Naive thymus-derived CD4-positive, alpha-beta T cell (primary cell): Measurements from ENCODE around the gene ARHGAP8. TPM values are rescaled to one million over a fixed set of nuclear protein-coding genes. Genes with fewer than 3 reads are reported as not detected.

Experiments used
- ATAC-seq: fragments of 150-1000 bp; cut with Tn5 transposase; 2 replicates; pipeline ENCODE4 v1.10.0; 2021; ENCODE audit warnings: mild to moderate bottlenecking, moderate library complexity
- CTCF ChIA-PET: fragments of 350-600 bp; sonication (Branson Sonifier 250); formaldehyde crosslinking; loops from one replicate; lab custom pipeline; 2021; ENCODE audit warnings: antibody characterized with exemption; lab: Charles Lee
- POLR2A ChIA-PET: fragments of 350-600 bp; sonication (Branson Sonifier 250); formaldehyde crosslinking; loops from one replicate; lab custom pipeline; 2021; ENCODE audit warnings: antibody characterized with exemption, inconsistent platforms; lab: Charles Lee
- DNase-seq, 9 donors: peaks; one replicate each; pipeline versions ENCODE4 v3.0.0 to v3.0.0-alpha.2; 2020 to 2022; ENCODE audit warnings: mixed read lengths in 1 of 9
- H3K27ac ChIP-seq: one replicate; pipeline ENCODE4 v1.7.0; 2013; ENCODE audit warnings: mild to moderate bottlenecking, low read depth, low read length, moderate library complexity
- H3K27me3 ChIP-seq, 2 donors: one replicate each; pipeline ENCODE4 v1.7.0; 2013; ENCODE audit warnings: low read length in 2 of 2, mild to moderate bottlenecking in 2 of 2, moderate library complexity in 2 of 2; ENCODE audit not compliant: control insufficient read depth in 2 of 2, insufficient read depth in 2 of 2
- H3K36me3 ChIP-seq, 3 experiments: 1 replicate in 2 of 3; 2 replicates in 1 of 3; pipeline ENCODE4 v1.7.0; 2013; ENCODE audit warnings: low read length in 3 of 3, mild to moderate bottlenecking in 3 of 3, moderate library complexity in 1 of 3; ENCODE audit not compliant: insufficient read depth in 3 of 3, control insufficient read depth in 2 of 3
- H3K4me1 ChIP-seq, 2 donors: one replicate each; pipeline ENCODE4 v1.7.0; 2013; ENCODE audit warnings: low read length in 2 of 2, mild to moderate bottlenecking in 2 of 2, moderate library complexity in 1 of 2; ENCODE audit not compliant: control insufficient read depth in 2 of 2, insufficient read depth in 2 of 2
- H3K4me3 ChIP-seq: 2 replicates; pipeline ENCODE4 v1.7.0; 2013; ENCODE audit warnings: mild to moderate bottlenecking, low read length
- H3K9me3 ChIP-seq, 3 experiments: 1 replicate in 2 of 3; 2 replicates in 1 of 3; pipeline ENCODE4 v1.7.0; 2013; ENCODE audit warnings: low read length in 3 of 3; ENCODE audit not compliant: control insufficient read depth in 2 of 3
- H3K27ac Mint-ChIP-seq, 9 donors: one replicate each; pipeline ENCODE4 v1.8.0; 2020 to 2022; ENCODE audit warnings: mixed read lengths in 9 of 9, mild to moderate bottlenecking in 8 of 9, moderate library complexity in 5 of 9, inconsistent platforms in 2 of 9
- H3K27me3 Mint-ChIP-seq, 5 donors: one replicate each; pipeline ENCODE4 v1.8.0; 2021 to 2022; ENCODE audit warnings: mixed read lengths in 5 of 5, mild to moderate bottlenecking in 1 of 5
- H3K36me3 Mint-ChIP-seq, 5 donors: one replicate each; pipeline ENCODE4 v1.8.0; 2020 to 2022; ENCODE audit warnings: mixed read lengths in 5 of 5, mild to moderate bottlenecking in 3 of 5, inconsistent platforms in 1 of 5
- H3K4me1 Mint-ChIP-seq, 7 donors: one replicate each; pipeline ENCODE4 v1.8.0; 2020 to 2022; ENCODE audit warnings: mixed read lengths in 7 of 7, mild to moderate bottlenecking in 3 of 7, inconsistent platforms in 1 of 7
- H3K4me3 Mint-ChIP-seq, 10 donors: one replicate each; pipeline ENCODE4 v1.8.0; 2020 to 2022; ENCODE audit warnings: mild to moderate bottlenecking in 10 of 10, mixed read lengths in 10 of 10, moderate library complexity in 6 of 10, inconsistent platforms in 2 of 10
- H3K9me3 Mint-ChIP-seq, 11 donors: one replicate each; pipeline ENCODE4 v1.8.0; 2020 to 2022; ENCODE audit warnings: mixed read lengths in 11 of 11, mild to moderate bottlenecking in 4 of 11, inconsistent platforms in 1 of 11, moderate library complexity in 1 of 11
- intact Hi-C, 2 donors: fragments of 100-400 bp; cut with micrococcal nuclease; formaldehyde crosslinking; loops; one replicate each; pipeline ENCODE4 v1.15.1; 2023
- polyA plus RNA-seq, 2 donors: library from polyadenylated mRNA; unstranded; fragments of 300-500 nt; fragmentation: Illumina TruSeq; gene quantifications; one replicate each; pipeline ENCODE4 v1.2.3, GENCODE V29; 2021
- total RNA-seq, 6 experiments: library from RNA in 5 of 6; stranded (reverse) in 5 of 6; gene quantifications; 1 replicate in 5 of 6; 2 replicates in 1 of 6; pipeline ENCODE4 v1.2.3 and lab custom pipeline; 2021 to 2026

Gene ARHGAP8
- total and polyA plus RNA-seq, 7 experiments from 2014 or later: 0.82 to 2.3 (median 1.5) TPM; not detected in 4

DNA sequence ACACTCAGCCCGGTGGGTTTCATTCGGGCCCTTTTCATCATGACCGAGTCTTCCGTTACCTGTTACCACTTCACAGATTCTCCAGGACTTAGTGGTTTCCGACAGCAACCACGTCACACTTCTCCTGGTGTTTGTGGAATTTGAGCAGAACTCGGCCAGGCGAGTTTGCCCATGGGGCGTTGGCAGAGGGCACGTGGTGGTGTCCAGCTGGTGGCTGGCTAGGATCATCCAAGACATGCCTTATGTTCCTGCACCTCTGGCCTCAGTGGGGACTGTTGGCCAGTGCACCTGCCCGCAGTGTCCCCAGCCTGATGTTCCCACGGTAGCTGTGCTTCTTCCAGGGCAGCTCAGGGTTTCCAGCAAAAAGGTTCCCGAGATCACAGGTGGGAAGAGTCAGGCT, 87.3 kb downstream of the ARHGAP8 start:
- no peak for ATAC-seq
- H3K27me3 ChIP-seq: no peaks in the 10 kb centered on the region
- H3K36me3 Mint-ChIP-seq: peaks cover 0 to 1% (median under 1%) of the 10 kb centered on the region in 5 donors
- no peaks in the 10 kb centered on the region for H3K9me3 ChIP-seq
- no peak overlapping the region for H3K27ac ChIP-seq
- ChIA-PET POLR2A (no interaction called here), CTCF (no interaction called here)
- no peak overlapping the region for H3K4me3 ChIP-seq
- peaks cover 0 to 18% (median 8%) of the 10 kb centered on the region in 5 donors for H3K27me3 Mint-ChIP-seq
- no peaks in the 10 kb centered on the region for H3K4me1 Mint-ChIP-seq
- H3K36me3 ChIP-seq: no peaks in the 10 kb centered on the region
- no peak overlapping the region for H3K4me3 Mint-ChIP-seq
- DNase-seq: no peak
- intact Hi-C loops: no loop called here
- H3K27ac Mint-ChIP-seq: no peak overlapping the region
- H3K9me3 Mint-ChIP-seq: peaks cover 3 to 26% (median 10%) of the 10 kb centered on the region in 11 donors
- no peaks in the 10 kb centered on the region for H3K4me1 ChIP-seq

DNA sequence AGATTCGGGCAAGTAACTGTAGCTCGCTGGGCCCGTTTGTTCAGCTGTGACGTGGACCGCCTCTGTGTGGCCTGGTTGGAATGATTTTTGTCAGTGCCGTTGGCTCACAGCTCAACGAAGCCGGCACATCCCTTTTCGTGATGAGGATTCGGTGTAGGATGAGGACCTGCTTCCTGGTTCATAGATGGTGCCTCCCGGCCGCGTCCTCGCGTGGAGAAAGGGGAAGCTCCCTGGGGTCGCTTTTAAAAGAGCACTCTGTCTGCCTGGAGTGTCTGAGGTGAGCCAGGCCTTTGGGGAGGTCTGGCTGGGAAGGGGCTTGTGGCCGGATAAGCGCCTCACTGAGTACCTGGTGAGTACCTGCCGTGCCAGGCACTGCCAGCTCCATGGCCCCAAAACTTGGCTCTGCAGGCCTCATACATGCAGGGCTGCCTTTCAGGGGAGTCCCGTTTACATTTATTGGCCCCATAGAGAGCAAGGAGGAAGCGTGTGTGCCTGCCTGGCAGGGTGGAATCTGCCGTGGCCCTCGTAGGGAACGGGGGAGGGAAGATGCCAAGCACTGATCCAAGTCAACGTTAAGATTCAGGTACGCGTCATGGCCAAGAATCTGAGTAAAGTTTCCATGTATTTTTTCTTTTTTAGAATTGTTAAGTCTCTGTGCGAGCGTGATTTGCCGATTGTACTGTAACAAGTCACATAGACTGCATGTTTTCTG, 88.4 kb downstream of the ARHGAP8 start:
- Mint-ChIP-seq H3K27me3 (peaks cover 0 to 20% (median 5%) of the 10 kb centered on the region in 5 donors), H3K27ac (no peak overlapping the region), H3K4me1 (no peaks in the 10 kb centered on the region), H3K4me3 (no peak overlapping the region), H3K9me3 (peaks cover 0 to 25% (median 12%) of the 10 kb centered on the region in 11 donors), H3K36me3 (peaks cover 0 to 5% (median 4%) of the 10 kb centered on the region in 5 donors)
- no peaks in the 10 kb centered on the region for H3K36me3 ChIP-seq
- H3K27ac ChIP-seq: no peak overlapping the region
- DNase-seq (no peak), ATAC-seq (no peak)
- ChIA-PET CTCF (no interaction called here), POLR2A (no interaction called here)
- H3K27me3 ChIP-seq: no peaks in the 10 kb centered on the region
- no peaks in the 10 kb centered on the region for H3K4me1 ChIP-seq
- no peak overlapping the region for H3K4me3 ChIP-seq
- H3K9me3 ChIP-seq: no peaks in the 10 kb centered on the region
- intact Hi-C loops: no loop called here

DNA sequence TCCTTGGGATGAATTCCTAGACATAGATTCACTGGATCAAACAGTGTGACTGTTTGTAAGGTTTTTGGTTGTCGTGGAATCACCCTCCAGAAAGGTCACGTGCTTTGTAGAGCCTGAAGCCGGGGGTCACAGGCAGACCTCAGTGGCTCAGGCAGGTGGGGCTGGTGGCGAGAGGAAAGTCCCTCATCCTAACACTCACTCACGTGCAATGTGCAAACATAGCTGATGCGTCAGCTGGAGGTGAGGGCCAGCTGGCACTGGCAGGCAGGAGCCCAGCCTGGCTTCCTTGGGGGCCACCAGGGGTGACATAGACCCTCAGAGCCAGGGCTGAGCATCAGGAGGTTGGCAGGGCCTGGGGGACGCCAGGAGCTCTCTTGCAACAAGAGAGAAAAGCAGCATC, 90.0 kb downstream of the ARHGAP8 start:
- DNase-seq (no peak), ATAC-seq (no peak)
- no peaks in the 10 kb centered on the region for H3K4me1 Mint-ChIP-seq
- CTCF ChIA-PET: no interaction called here
- Histone ChIP-seq H3K9me3 (no peaks in the 10 kb centered on the region), H3K27ac (no peak overlapping the region), H3K36me3 (no peaks in the 10 kb centered on the region), H3K27me3 (no peaks in the 10 kb centered on the region), H3K4me3 (no peak overlapping the region), H3K4me1 (no peaks in the 10 kb centered on the region)
- H3K36me3 Mint-ChIP-seq: peaks cover 0 to 5% (median 4%) of the 10 kb centered on the region in 5 donors
- intact Hi-C loops: no loop called here
- H3K4me3 Mint-ChIP-seq: no peak overlapping the region
- no peak overlapping the region for H3K27ac Mint-ChIP-seq
- POLR2A ChIA-PET: no interaction called here
- peaks cover 0 to 20% (median 9%) of the 10 kb centered on the region in 11 donors for H3K9me3 Mint-ChIP-seq
- peaks cover 0 to 13% (median 3%) of the 10 kb centered on the region in 5 donors for H3K27me3 Mint-ChIP-seq

DNA sequence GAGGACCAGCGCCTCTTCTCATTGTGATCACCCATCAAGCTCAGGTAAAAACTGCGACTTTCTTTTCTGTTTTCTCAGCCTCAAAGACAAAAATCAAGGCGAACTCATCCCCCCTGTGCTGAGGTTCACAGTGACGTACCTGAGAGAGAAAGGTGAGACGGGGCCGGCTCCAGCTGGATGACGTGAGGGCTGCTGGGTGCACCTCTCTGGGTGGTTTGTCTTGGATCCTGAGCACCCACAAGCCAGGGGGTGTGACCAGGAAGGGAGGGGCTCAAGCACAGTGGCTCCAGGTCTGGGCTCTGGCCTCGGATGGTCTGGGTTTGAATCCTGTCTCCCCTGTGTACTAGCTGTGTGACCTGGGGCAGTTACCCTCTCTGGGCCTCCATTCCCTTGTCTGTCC, 92.8 kb downstream of the ARHGAP8 start:
- Histone ChIP-seq H3K27ac (no peak overlapping the region), H3K27me3 (no peaks in the 10 kb centered on the region), H3K36me3 (no peaks in the 10 kb centered on the region), H3K4me1 (no peaks in the 10 kb centered on the region), H3K4me3 (no peak overlapping the region), H3K9me3 (no peaks in the 10 kb centered on the region)
- ATAC-seq: no peak
- intact Hi-C loops: no loop called here
- H3K27me3 Mint-ChIP-seq: peaks cover 0 to 13% (median 3%) of the 10 kb centered on the region in 5 donors
- no peaks in the 10 kb centered on the region for H3K4me1 Mint-ChIP-seq
- ChIA-PET POLR2A (no interaction called here), CTCF (no interaction called here)
- H3K27ac Mint-ChIP-seq: no peak overlapping the region
- H3K4me3 Mint-ChIP-seq: no peak overlapping the region
- peaks cover 0 to 20% (median 9%) of the 10 kb centered on the region in 11 donors for H3K9me3 Mint-ChIP-seq
- DNase-seq: no peak
- peaks cover 0 to 5% (median 4%) of the 10 kb centered on the region in 5 donors for H3K36me3 Mint-ChIP-seq

DNA sequence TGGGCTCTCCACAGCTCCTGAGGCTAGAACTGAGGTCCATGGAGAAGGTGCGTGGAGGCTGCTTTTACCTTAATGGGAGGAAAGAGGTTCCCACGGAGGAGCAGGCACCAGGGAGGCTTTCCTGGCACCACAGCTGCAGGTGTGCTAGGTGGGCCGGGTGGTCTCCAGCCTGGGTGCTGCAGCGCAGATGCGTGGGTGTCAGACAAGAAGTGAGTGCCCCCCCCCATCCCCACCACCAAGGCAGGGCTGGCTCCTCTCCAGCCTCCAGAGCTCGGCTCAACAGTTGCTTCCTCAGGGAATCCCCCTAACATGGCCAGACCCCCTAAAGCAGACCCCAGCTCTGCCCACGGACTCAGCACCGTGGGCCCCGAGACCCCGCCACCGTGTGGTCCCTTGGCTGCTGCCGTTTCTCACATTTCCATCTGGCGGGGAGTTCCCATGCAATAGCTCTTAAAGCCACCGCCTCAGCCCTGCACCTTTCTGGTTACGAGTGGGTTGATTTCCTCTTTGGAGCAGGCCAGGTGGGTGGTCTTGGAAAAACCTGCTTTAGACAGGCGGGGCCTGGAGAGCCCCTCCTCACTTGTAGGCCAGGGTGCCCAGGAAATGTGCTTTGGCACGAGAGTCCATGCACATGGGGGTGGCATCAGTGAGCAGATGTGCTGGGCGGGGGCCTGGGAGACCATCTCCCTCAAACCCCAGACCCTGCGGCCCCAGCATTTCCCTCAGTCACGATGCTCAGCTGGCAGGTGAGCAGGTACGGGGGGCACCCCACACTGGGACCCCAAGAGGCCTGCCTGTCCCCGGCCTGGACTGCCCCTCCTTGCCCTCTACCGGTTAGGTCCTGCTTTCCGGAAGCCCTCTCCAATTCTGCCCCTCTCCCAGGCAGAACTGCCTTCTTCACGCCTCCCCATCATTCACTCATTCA, 93.7 kb downstream of the ARHGAP8 start:
- H3K27me3 ChIP-seq: no peaks in the 10 kb centered on the region
- Mint-ChIP-seq H3K36me3 (peaks cover 0 to 5% (median 4%) of the 10 kb centered on the region in 5 donors), H3K27me3 (peaks cover 0 to 5% (median 0%) of the 10 kb centered on the region in 5 donors), H3K4me1 (no peaks in the 10 kb centered on the region), H3K9me3 (peaks cover 0 to 20% (median 9%) of the 10 kb centered on the region in 11 donors), H3K4me3 (no peak overlapping the region), H3K27ac (no peak overlapping the region)
- H3K4me1 ChIP-seq: no peaks in the 10 kb centered on the region
- ChIA-PET CTCF (no interaction called here), POLR2A (no interaction called here)
- H3K4me3 ChIP-seq: no peak overlapping the region
- no peaks in the 10 kb centered on the region for H3K36me3 ChIP-seq
- H3K9me3 ChIP-seq: no peaks in the 10 kb centered on the region
- ATAC-seq (no peak), DNase-seq (no peak)
- no peak overlapping the region for H3K27ac ChIP-seq
- intact Hi-C loops: no loop called here

DNA sequence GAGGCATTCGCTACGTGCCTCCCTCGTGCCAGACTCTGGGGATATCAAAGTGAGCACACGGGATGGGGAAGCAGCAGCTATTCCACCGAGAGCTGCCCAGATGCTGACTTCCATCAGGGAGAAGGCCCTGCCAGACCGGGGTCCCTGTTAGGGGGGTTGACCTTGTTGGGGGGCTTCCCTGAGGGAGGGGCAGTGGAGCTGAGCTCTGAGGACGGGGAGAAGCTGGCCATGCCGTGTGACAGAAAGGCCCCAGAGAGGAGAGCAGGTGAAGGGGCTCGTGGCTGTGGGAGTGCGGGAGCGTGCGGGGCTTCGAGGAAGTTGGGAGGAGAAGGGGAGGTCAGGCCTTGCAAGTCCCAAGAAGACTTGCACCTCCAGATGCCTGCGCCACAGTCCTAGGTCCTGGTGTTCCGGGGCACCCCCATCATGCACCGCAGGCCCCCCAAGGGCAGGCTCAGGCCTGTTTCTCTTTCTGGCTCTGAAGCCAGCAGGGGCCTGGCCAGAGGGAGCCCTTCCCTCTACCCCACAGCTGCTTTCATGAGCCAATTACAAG, 94.4 kb downstream of the ARHGAP8 start:
- no peak overlapping the region for H3K27ac ChIP-seq
- Mint-ChIP-seq H3K27me3 (peaks cover 0 to 5% (median 0%) of the 10 kb centered on the region in 5 donors), H3K4me3 (no peak overlapping the region), H3K9me3 (peaks cover 0 to 20% (median 9%) of the 10 kb centered on the region in 11 donors), H3K27ac (no peak overlapping the region), H3K36me3 (peaks cover 0 to 5% (median 4%) of the 10 kb centered on the region in 5 donors), H3K4me1 (no peaks in the 10 kb centered on the region)
- H3K36me3 ChIP-seq: no peaks in the 10 kb centered on the region
- ATAC-seq (no peak), DNase-seq (no peak)
- CTCF ChIA-PET: no interaction called here
- no peak overlapping the region for H3K4me3 ChIP-seq
- no peaks in the 10 kb centered on the region for H3K27me3 ChIP-seq
- H3K9me3 ChIP-seq: no peaks in the 10 kb centered on the region
- POLR2A ChIA-PET: no interaction called here
- intact Hi-C loops: no loop called here
- H3K4me1 ChIP-seq: no peaks in the 10 kb centered on the region
